Measurements from ENCODE around the gene HNF4A. TPM values are rescaled to one million over a fixed set of nuclear protein-coding genes. Genes with fewer than 3 reads are reported as not detected.
"Not testable (repeated sequence)": the region's sequence is repeated elsewhere in the genome, so short reads cannot be mapped to it uniquely, and the experiment has no call there.

HNF4A gene
- total RNA-seq, 1 experiment from 2014 or later, result 0.13 TPM

DNA sequence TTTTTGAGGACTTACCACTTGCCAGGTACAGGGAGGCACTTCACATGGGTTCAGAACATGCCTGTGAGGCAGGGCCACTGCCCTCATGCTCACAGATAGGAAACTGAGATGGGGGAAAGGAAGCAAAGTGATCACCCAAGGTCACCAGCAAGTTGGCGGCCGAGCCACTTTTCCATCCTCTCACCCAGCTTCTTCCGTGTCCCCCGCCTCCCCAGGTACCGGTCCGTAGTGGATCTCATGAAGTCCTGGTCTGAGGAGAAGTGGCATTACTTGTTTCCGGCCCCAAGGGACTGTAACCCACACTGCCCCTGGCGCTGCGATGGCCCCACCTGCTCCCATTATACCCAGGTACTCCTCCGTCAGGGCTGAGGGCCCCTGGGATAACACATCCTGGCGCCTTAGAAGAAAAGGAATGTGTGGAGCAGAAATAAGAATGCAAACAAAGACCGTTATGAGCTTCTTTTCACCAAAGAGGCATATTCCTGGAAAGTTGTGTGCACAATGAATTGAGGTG is 12.3 kb upstream of the HNF4A start:
- H3K4me2 ChIP-seq, result no peak overlapping the region
- DNase-seq, result no peak
- no peak overlapping the region for H2AFZ ChIP-seq
- no peaks in the 10 kb centered on the region for H3K4me1 ChIP-seq (replicated peaks; ENCODE audit: insufficient read depth)
- H4K20me1 ChIP-seq (ENCODE audit: insufficient read depth), result no peaks in the 10 kb centered on the region
- no TSS peak for BruUV-seq (replicated peaks)
- ChIA-PET CTCF (no interaction called here), POLR2A (ENCODE audit: unreplicated experiment) (interaction anchor here (0.6 kb wide), 1 partner anchor 596 kb away, joined by 6 read pairs; no protein-coding TSS in a partner anchor)
- no peak overlapping the region for H3K27ac ChIP-seq
- no peaks in the 10 kb centered on the region for H3K79me2 ChIP-seq (ENCODE audit: low read depth)
- intact Hi-C loops (cut with micrococcal nuclease; ENCODE audit: unreplicated experiment), result no loop called here
- no peaks in the 10 kb centered on the region for H3K36me3 ChIP-seq (ENCODE audit: low read depth)
- TF ChIP-seq EZH2 (IDR thresholded peaks at IDR 0.05; ENCODE audit: low read depth), result no peak
- TF ChIP-seq, protein P1, sequence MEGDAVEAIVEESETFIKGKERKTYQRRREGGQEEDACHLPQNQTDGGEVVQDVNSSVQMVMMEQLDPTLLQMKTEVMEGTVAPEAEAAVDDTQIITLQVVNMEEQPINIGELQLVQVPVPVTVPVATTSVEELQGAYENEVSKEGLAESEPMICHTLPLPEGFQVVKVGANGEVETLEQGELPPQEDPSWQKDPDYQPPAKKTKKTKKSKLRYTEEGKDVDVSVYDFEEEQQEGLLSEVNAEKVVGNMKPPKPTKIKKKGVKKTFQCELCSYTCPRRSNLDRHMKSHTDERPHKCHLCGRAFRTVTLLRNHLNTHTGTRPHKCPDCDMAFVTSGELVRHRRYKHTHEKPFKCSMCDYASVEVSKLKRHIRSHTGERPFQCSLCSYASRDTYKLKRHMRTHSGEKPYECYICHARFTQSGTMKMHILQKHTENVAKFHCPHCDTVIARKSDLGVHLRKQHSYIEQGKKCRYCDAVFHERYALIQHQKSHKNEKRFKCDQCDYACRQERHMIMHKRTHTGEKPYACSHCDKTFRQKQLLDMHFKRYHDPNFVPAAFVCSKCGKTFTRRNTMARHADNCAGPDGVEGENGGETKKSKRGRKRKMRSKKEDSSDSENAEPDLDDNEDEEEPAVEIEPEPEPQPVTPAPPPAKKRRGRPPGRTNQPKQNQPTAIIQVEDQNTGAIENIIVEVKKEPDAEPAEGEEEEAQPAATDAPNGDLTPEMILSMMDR (conservative IDR thresholded peaks at IDR 0.05), result no peak
- no peaks in the 10 kb centered on the region for H3K9me2 ChIP-seq (ENCODE audit: insufficient read depth)
- H3F3A ChIP-seq (ENCODE audit: insufficient read depth, low read depth), result no peaks in the 10 kb centered on the region; the same call in 1 of the 2 replicates
- H3K4me3 ChIP-seq, result no peak overlapping the region
- H3K9me3 ChIP-seq (ENCODE audit: insufficient read depth, low read depth), result no peaks in the 10 kb centered on the region
- H3K27me3 ChIP-seq (ENCODE audit: insufficient read depth, low read depth), result peaks cover 9% of the 10 kb centered on the region; the same call in 1 of the 2 replicates

DNA sequence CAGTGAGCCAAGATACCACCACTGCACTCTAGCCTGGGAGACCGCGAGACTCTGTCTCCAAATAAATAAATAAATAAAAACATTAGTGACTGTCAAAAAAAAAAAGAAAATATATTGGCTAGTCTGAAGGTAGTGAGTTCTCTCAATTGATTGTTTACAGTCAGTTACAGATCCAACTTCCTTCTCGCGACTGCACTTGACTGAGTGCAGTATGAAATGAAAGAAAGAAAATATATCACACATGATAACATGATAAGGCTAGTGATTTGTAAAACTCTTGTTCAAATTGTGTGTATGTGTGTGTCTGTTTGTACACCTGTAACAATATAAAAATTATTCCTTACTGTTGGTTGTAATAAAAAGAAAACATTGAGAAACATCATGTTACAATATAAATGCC is 10.8 kb upstream of the HNF4A start:
- no peak for TF ChIP-seq EZH2 (IDR thresholded peaks at IDR 0.05; ENCODE audit: low read depth)
- TF ChIP-seq, protein P1 (conservative IDR thresholded peaks at IDR 0.05), result no peak
- Histone ChIP-seq H3K9me2 (ENCODE audit: insufficient read depth) (no peaks in the 10 kb centered on the region), H3K27me3 (ENCODE audit: insufficient read depth, low read depth) (peaks cover 5% of the 10 kb centered on the region; the same call in 1 of the 2 replicates), H3K79me2 (ENCODE audit: low read depth) (no peaks in the 10 kb centered on the region), H3K4me3 (no peak overlapping the region), H4K20me1 (ENCODE audit: insufficient read depth) (no peaks in the 10 kb centered on the region), H3F3A (ENCODE audit: insufficient read depth, low read depth) (no peaks in the 10 kb centered on the region; the same call in 1 of the 2 replicates), H3K4me1 (replicated peaks; ENCODE audit: insufficient read depth) (no peaks in the 10 kb centered on the region), H3K36me3 (ENCODE audit: low read depth) (no peaks in the 10 kb centered on the region), H3K27ac (no peak overlapping the region), H3K4me2 (no peak overlapping the region), H2AFZ (no peak overlapping the region), H3K9me3 (ENCODE audit: insufficient read depth, low read depth) (no peaks in the 10 kb centered on the region)
- BruUV-seq (replicated peaks), result no TSS peak
- POLR2A ChIA-PET (ENCODE audit: unreplicated experiment), result no interaction called here
- intact Hi-C loops (cut with micrococcal nuclease; ENCODE audit: unreplicated experiment), result no loop called here
- CTCF ChIA-PET, result no interaction called here
- no peak for DNase-seq

GRCh38 chr20:44345147-44345546 is 10.4 kb upstream of the HNF4A start:
- no peaks in the 10 kb centered on the region for H3K4me1 ChIP-seq (replicated peaks; ENCODE audit: insufficient read depth)
- H3F3A ChIP-seq (ENCODE audit: insufficient read depth, low read depth), result no peaks in the 10 kb centered on the region; the same call in 1 of the 2 replicates
- no peak for DNase-seq
- no peaks in the 10 kb centered on the region for H3K9me2 ChIP-seq (ENCODE audit: insufficient read depth)
- POLR2A ChIA-PET (ENCODE audit: unreplicated experiment), result no interaction called here
- no peak overlapping the region for H2AFZ ChIP-seq
- no peak overlapping the region for H3K4me3 ChIP-seq
- H3K36me3 ChIP-seq (ENCODE audit: low read depth), result no peaks in the 10 kb centered on the region
- H4K20me1 ChIP-seq (ENCODE audit: insufficient read depth), result no peaks in the 10 kb centered on the region
- no peaks in the 10 kb centered on the region for H3K79me2 ChIP-seq (ENCODE audit: low read depth)
- CTCF ChIA-PET, result no interaction called here
- intact Hi-C loops (cut with micrococcal nuclease; ENCODE audit: unreplicated experiment), result no loop called here
- no TSS peak for BruUV-seq (replicated peaks)
- TF ChIP-seq EZH2 (IDR thresholded peaks at IDR 0.05; ENCODE audit: low read depth), result no peak
- TF ChIP-seq, protein P1 (conservative IDR thresholded peaks at IDR 0.05), result no peak
- no peak overlapping the region for H3K4me2 ChIP-seq
- H3K9me3 ChIP-seq (ENCODE audit: insufficient read depth, low read depth), result no peaks in the 10 kb centered on the region
- H3K27ac ChIP-seq, result no peak overlapping the region
- H3K27me3 ChIP-seq (ENCODE audit: insufficient read depth, low read depth), result peaks cover 5% of the 10 kb centered on the region; the same call in 1 of the 2 replicates

- H3K9me2 ChIP-seq (ENCODE audit: insufficient read depth); H3K27ac ChIP-seq; POLR2A ChIA-PET (ENCODE audit: unreplicated experiment); H3K9me3 ChIP-seq (ENCODE audit: insufficient read depth, low read depth); H3F3A ChIP-seq (ENCODE audit: insufficient read depth, low read depth); H4K20me1 ChIP-seq (ENCODE audit: insufficient read depth); BruUV-seq (replicated peaks); H3K79me2 ChIP-seq (ENCODE audit: low read depth); H2AFZ ChIP-seq; H3K27me3 ChIP-seq (ENCODE audit: insufficient read depth, low read depth); H3K4me3 ChIP-seq; intact Hi-C loops (cut with micrococcal nuclease; ENCODE audit: unreplicated experiment); DNase-seq; H3K4me1 ChIP-seq (replicated peaks; ENCODE audit: insufficient read depth); H3K4me2 ChIP-seq; H3K36me3 ChIP-seq (ENCODE audit: low read depth); CTCF ChIA-PET: not testable (repeated sequence)
These were observed 9.6 kb upstream of the HNF4A start for GRCh38 chr20:44345941-44346340.

Measured in PC-9 (cell line).